ENCODE measurements around the gene ALDH3A1. TPM values are rescaled to one million over a fixed set of nuclear protein-coding genes. Genes with fewer than 3 reads are reported as not detected.
"Not testable (repeated sequence)": the region's sequence is repeated elsewhere in the genome, so short reads cannot be mapped to it uniquely, and the experiment has no call there.

ALDH3A1 gene
- polyA plus RNA-seq (ENCODE audit: insufficient read length in 4 of 4): 1 to 10 TPM in 2 of 4 donors, under 1 TPM in 2; 0.25 to 2.0 (median 0.95) TPM

GRCh38 chr17:19747829-19748806 is at the start of gene ALDH3A1:
ALDH3A1 (minus strand) TSS chr17:19748298; CDS start chr17:19745129, 3,169 bp downstream.
- peak in 2 of 4 donors; percentile 34 to 53 for DNase-seq (ENCODE audit: low read depth in 4 of 4, low spot score in 3 of 4)

- no peak for DNase-seq (ENCODE audit: low read depth in 4 of 4, low spot score in 3 of 4)
Observed at GRCh38 chr17:19796457-19796856, 48.4 kb upstream of the ALDH3A1 start.

DNA sequence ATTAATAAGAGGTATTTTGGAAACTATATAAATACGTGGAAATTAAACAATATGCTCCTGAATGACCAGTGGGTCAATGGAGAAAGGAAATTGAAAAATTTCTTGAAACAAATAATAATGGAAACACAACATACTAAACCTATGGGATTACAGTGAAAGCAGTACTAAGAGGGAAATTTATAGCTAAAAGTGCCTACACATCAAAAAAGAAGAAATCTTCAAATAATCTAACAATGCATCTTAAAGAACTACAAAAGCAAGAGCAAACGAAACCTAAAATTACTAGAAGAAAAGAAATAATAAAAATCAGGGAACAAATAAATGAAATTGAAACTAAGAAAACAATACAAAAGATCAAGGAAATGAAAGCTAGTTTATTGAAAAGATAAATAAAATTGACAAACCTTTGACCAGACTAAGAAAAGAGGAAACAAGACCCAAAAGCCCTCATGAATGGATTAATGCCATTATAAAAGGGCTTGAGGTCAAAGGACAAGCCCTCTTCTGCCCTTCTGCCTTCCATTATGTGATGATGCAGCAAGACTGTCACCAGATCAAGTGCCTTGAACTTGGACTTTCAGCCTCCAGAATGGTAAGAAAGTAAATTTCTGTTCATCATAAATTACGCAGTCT is 43.9 kb upstream of the ALDH3A1 start:
- no peak for DNase-seq (ENCODE audit: low read depth in 4 of 4, low spot score in 3 of 4)

DNA sequence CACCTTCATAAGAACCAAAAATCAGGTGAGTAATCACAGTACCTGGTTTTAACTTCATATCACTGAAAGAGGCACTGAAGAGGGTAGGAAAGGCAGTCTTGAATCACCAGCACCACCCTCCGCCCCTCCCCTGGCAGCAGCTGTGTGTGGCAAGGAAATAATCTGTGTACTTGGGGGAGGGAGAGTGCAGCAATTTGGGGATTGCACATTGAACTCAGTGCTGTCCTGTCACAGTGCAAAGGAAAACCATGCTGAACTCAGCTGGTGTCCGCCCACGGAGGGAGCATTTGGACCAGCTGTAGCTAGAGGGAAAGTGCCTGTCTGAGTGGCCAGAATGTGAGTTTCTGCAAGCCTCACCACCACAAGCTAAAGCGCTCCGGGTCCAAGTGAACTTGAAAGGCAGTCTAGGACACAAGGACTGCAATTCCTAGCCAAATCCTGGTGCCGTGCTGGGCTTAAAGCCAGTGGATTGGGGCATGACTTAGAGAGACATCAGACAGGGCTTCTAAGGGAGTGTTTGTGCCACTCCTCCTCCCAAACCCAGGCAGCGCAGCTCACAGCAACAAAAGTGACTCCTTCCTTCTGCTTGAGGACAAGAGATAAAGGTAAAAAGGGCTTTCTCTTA is 39.7 kb upstream of the ALDH3A1 start:
- no peak for DNase-seq (ENCODE audit: low read depth in 4 of 4, low spot score in 3 of 4)

GRCh38 chr17:19785854-19786253 is 37.8 kb upstream of the ALDH3A1 start:
- DNase-seq (ENCODE audit: low read depth in 4 of 4, low spot score in 3 of 4): no peak

GRCh38 chr17:19781488-19782458 is 33.7 kb upstream of the ALDH3A1 start:
- DNase-seq (ENCODE audit: low read depth in 4 of 4, low spot score in 3 of 4): no peak

DNA sequence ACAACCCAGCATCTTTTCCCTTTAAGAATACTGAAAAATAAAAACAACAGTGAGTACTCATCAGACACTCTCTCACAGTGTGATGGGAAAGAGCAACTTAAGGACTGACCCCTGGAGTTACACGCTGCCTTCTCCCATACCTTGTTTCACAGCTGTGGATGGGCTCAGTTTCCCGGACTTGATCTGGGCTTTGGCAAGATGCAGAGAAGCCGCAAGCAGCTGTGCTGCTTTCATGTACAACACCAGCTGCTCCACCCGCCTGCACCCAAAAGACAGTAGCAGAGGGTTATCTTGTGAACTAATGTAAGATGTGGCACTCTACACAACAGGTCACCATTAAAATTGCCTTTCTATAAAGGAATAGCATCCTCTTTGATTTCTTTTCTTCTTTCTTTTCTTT is 32.7 kb upstream of the ALDH3A1 start:
- DNase-seq (ENCODE audit: low read depth in 4 of 4, low spot score in 3 of 4): no peak

DNA sequence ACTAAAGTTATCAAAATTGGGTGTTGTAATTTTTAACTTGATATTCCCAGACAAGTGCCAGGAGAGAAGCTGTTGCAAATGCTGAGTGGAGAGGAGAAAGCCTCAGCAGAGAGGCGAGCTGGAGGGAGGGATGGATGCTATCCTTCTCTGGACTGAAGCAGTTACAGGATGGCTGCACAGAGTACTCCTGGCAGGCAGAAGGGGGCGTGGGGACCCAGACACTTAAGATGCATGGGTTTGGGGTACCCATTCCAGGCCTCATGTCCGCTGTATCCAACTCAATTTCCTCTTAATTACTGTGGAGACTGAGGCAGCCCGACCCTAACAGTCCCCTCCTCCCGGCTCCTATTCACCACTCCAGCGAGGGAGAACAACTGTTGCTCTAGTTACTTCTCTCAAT is 25.4 kb upstream of the ALDH3A1 start:
- no peak for DNase-seq (ENCODE audit: low read depth in 4 of 4, low spot score in 3 of 4)

GRCh38 chr17:19771971-19772630 is 24.0 kb upstream of the ALDH3A1 start:
- DNase-seq (ENCODE audit: low read depth in 4 of 4, low spot score in 3 of 4): no peak

DNA sequence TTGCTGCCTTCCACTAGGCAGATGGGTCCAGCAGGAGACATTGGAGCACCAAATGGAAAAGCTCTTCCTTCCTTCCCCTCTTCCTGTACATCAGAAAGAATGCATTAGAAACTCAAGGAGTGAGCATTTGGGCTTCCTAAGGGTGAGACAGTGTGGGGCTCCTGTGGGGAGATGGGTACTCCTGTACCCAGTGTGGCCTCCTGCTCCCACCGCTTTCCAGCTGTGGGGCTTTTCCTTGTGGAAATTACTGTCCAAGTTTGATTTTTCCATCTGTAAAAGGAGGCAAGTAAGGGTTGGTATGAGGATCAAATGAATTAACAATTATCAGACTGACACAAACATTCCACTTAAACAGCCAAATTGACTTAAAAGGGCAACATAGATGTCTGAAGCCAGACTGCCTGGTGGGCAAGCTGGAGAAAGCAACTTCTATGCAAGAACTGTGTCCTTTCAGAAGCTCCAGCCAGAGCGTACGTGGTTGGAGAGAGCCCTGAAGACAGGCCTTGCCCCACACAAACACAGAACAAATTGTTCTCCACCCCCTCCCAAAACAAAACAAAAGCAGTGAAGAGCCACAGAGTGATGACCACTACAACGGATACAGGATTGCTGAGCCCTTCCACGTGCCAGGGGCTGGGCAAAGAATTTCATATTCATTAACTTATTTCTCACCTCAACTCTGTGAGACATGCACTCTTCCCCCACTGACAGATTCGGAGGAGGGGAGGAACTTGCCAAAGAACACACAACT is 23.1 kb upstream of the ALDH3A1 start:
- DNase-seq (ENCODE audit: low read depth in 4 of 4, low spot score in 3 of 4): no peak

GRCh38 chr17:19769946-19770652 is 22.0 kb upstream of the ALDH3A1 start:
- no peak for DNase-seq (ENCODE audit: low read depth in 4 of 4, low spot score in 3 of 4)

- DNase-seq (ENCODE audit: low read depth in 4 of 4, low spot score in 3 of 4): no peak
Observed at GRCh38 chr17:19768046-19768782, 20.1 kb upstream of the ALDH3A1 start.

DNA sequence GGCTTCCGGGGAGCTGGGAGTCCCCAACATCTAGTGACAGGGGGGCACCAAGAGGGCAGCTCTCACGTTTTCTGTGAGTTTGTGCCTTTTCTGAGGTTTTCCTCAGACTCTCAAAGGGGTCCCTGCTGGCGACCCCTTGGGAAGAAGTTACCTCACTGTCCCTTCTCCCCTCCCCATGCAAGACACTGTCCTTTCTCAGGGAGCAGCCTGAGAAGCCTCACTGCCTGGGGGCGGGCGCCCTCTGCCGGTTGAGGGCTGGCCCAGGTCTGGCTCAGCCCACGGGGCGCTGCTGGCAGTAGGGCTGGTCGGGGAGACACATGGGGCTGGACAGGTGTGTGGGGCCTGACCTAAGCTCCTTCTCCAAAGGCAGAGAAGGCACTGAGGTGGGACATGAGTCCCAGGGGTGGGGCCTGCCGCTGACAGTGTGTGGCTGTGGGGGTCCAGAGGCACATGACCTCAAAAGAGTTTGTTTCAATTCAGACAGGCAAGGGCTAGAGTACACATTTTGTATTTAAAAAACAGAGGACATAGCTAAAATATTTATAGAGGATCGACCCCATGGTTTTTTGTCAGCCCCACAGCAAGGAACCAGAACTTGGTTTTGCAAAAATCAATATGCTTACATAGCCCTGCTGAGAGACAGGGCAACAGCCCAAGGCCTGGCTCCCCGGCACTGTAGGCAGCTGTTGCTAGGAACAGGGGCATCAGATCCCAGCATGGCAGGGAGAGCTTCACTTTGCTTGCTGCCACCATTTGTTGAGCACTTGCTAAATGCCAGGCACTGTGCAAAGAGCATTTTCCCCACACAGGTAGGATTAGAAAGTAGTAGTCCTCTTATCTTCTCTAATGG is 18.5 kb upstream of the ALDH3A1 start:
- peak in 1 of 4 donors; percentile 36 for DNase-seq (ENCODE audit: low read depth in 4 of 4, low spot score in 3 of 4)

DNA sequence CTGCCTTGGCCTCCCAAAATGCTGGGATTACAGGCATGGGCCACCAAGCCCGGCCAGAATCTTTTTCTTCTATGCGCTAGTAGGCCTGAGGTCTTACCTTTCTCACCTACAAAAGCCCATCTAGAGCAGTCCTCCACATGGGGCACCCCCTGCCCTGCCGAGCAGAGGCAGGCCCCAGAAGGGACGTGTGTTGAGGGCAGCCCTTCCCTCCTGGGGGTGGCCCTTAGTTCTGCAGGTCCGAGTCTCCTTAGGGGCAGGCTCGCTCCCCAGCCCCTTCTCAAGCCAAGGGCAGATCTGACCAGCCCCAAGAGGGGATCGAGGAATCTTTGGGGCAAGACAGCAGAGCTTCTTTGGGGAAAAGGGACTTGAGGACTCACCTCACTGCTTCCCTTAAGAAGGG is 17.9 kb upstream of the ALDH3A1 start:
- DNase-seq (ENCODE audit: low read depth in 4 of 4, low spot score in 3 of 4): no peak

GRCh38 chr17:19763991-19764390 is 15.9 kb upstream of the ALDH3A1 start:
- DNase-seq (ENCODE audit: low read depth in 4 of 4, low spot score in 3 of 4): not testable (repeated sequence)

GRCh38 chr17:19763416-19763815 is 15.3 kb upstream of the ALDH3A1 start:
- no peak for DNase-seq (ENCODE audit: low read depth in 4 of 4, low spot score in 3 of 4)

Data from left renal pelvis (tissue), 4 donors.